Measurements from ENCODE around the gene MSMP. TPM values are rescaled to one million over a fixed set of nuclear protein-coding genes. Genes with fewer than 3 reads are reported as not detected.

MSMP gene
- total and polyA plus RNA-seq, 9 of the 15 experiments (the other 6 are each of a cell fraction or from before 2014, with no cell fraction given), result 0.60 TPM; not detected in 8

DNA sequence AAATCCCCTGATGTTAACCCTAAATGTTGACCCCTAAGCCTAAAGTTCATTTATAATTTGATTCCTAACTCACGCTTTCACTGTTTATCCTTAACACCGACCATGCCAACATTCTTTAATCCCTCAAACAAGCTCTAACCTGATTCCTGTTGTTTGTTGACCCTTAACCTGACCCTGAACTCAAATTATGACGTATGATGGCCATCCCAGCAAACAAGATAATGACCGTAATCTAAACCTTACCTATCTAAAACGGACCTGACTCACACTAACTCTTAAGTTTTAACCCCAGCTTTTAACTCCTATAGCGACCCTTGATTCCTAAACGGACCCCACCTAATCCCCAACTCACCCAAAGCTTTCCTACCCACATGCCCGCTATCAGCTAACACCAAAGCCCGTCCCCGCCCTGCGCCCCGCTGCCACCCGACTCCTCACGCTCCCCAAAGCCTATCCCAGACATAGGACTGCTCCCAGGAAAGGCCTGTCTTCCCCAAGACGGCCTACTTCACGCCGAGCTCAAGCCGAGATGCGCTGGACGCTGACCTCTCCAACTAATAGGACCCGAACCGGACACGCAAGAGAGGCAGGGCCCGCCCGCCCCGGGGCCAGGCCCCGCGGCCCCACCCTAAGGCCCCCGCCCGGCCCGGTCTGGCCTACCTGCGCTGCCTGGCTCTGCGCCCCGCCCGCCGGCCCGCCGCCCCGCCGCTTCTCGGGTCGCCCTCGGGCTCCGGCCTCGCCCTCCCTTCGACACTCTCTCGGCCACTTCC, 22.5 kb downstream of the MSMP start (continued):
- TF ChIP-seq JUND (IDR thresholded peaks at IDR 0.05; ENCODE audit: borderline replicate concordance, low read depth, low read length), result peak; percentile 47; the same call in 1 of the 2 replicates
- TF ChIP-seq JUND (tag; IDR thresholded peaks at IDR 0.05; ENCODE audit: borderline replicate concordance, low read depth, low read length), result peak; percentile 34; the same call in 1 of the 3 replicates
- TF ChIP-seq NR2F6 (CRISPR knock-in tag; IDR thresholded peaks at IDR 0.05), result no peak
- TF ChIP-seq OTX1 (CRISPR knock-in tag; IDR thresholded peaks at IDR 0.05), result no peak
- no peak for TF ChIP-seq HDAC8 (tag; IDR thresholded peaks at IDR 0.05)
- no peak for TF ChIP-seq FOXA3 (CRISPR knock-in tag; conservative IDR thresholded peaks at IDR 0.05 in 1 of 2, IDR thresholded peaks at IDR 0.05 in 1 of 2)
- TF ChIP-seq ZNF655 (CRISPR knock-in tag; IDR thresholded peaks at IDR 0.05), result no peak
- TF ChIP-seq ZNF316 (IDR thresholded peaks at IDR 0.05), result 0 out of 2 replicates have a peak, but pooled peaks have one; percentile 5
- TF ChIP-seq TAF9B (IDR thresholded peaks at IDR 0.05; ENCODE audit: partially characterized antibody), result peak; percentile 39
- peak; percentile 16; the same call in 1 of the 2 replicates for TF ChIP-seq EP400 (IDR thresholded peaks at IDR 0.05)
- peak; percentile 39 for TF ChIP-seq CBFA2T2 (conservative IDR thresholded peaks at IDR 0.05)
- no peak for TF ChIP-seq GATA2 (CRISPR knock-in tag; IDR thresholded peaks at IDR 0.05)
- no peak for TF ChIP-seq SIN3A (IDR thresholded peaks at IDR 0.05; ENCODE audit: borderline replicate concordance in 2 of 2, control insufficient read depth in 1 of 2, low read depth in 2 of 2, low read length in 2 of 2)
- no peak for TF ChIP-seq ZKSCAN3 (CRISPR knock-in tag; IDR thresholded peaks at IDR 0.05)
- peak; percentile 41; the same call in 1 of the 2 replicates for TF ChIP-seq TAL1 (IDR thresholded peaks at IDR 0.05)
- TF ChIP-seq SMARCA5 (IDR thresholded peaks at IDR 0.05), result peak; percentile 38; the same call in 1 of the 2 replicates
- 0 out of 2 replicates have a peak, but pooled peaks have one; percentile 0 for TF ChIP-seq POLR2AphosphoS2 (IDR thresholded peaks at IDR 0.05; ENCODE audit: low read length)
- peak; percentile 82 to 86 for TF ChIP-seq KDM1A (IDR thresholded peaks at IDR 0.05)
- TF ChIP-seq ARID1B (IDR thresholded peaks at IDR 0.05), result peak; percentile 80
- 0 out of 2 replicates have a peak, but pooled peaks have one; percentile 22 for TF ChIP-seq HLTF (IDR thresholded peaks at IDR 0.05)
- TF ChIP-seq, protein P1, sequence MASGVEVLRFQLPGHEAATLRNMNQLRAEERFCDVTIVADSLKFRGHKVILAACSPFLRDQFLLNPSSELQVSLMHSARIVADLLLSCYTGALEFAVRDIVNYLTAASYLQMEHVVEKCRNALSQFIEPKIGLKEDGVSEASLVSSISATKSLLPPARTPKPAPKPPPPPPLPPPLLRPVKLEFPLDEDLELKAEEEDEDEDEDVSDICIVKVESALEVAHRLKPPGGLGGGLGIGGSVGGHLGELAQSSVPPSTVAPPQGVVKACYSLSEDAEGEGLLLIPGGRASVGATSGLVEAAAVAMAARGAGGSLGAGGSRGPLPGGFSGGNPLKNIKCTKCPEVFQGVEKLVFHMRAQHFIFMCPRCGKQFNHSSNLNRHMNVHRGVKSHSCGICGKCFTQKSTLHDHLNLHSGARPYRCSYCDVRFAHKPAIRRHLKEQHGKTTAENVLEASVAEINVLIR (CRISPR knock-in tag; IDR thresholded peaks at IDR 0.05), result 0 out of 2 replicates have a peak, but pooled peaks have one; percentile 22
- peak; percentile 47 for TF ChIP-seq NFIC (IDR thresholded peaks at IDR 0.05)
- peak; percentile 52 for TF ChIP-seq RBBP5 (IDR thresholded peaks at IDR 0.05; ENCODE audit: borderline replicate concordance, insufficient read depth, low read length, poor library complexity, severe bottlenecking)
- TF ChIP-seq, protein P2, sequence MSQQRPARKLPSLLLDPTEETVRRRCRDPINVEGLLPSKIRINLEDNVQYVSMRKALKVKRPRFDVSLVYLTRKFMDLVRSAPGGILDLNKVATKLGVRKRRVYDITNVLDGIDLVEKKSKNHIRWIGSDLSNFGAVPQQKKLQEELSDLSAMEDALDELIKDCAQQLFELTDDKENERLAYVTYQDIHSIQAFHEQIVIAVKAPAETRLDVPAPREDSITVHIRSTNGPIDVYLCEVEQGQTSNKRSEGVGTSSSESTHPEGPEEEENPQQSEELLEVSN (IDR thresholded peaks at IDR 0.05; ENCODE audit: borderline replicate concordance in 1 of 2, extremely low read depth in 1 of 2, insufficient read depth in 1 of 2, insufficient read length in 1 of 2, low read depth in 1 of 2, low read length in 1 of 2, poor library complexity in 1 of 2, severe bottlenecking in 1 of 2), result peak in 1 of 2 experiments; percentile 6
- TF ChIP-seq SMARCE1 (IDR thresholded peaks at IDR 0.05), result peak; percentile 68

Data from K562 (cell line).